ENCODE measurements around the gene USP16. TPM values are rescaled to one million over a fixed set of nuclear protein-coding genes. Genes with fewer than 3 reads are reported as not detected.
"Not testable (repeated sequence)": the region's sequence is repeated elsewhere in the genome, so short reads cannot be mapped to it uniquely, and the experiment has no call there.

USP16 gene
- total RNA-seq, 1 donor from 2014 or later, result 33.4 TPM

DNA sequence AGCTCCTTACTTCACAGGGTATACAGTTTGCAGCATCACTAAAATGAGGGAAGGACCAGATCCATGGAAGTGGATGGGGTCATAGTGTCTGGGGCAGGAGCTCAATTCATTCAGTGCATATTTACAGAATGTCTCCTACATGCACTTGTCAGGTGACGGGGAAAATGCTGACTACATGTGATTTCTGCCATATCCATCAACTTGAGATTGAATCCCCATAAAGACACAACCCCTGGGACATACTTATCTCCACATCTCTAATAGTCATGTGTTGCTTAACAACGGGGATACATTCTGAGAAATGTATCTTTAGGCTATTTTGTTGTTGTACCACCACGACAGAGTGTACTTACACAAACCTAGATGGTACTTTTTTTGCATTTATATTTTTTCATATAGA is 17.3 kb upstream of the USP16 start:
- H3K27ac ChIP-seq, result no peak overlapping the region
- H3K4me1 ChIP-seq, result peaks cover 7% of the 10 kb centered on the region
- H3K27me3 ChIP-seq (ENCODE audit: low read depth), result no peaks in the 10 kb centered on the region
- intact Hi-C loops (cut with DNase I), result no loop called here
- no peaks in the 10 kb centered on the region for H3K9me3 ChIP-seq
- no peak for DNase-seq
- H3K4me3 ChIP-seq, result no peak overlapping the region
- TF ChIP-seq, protein P1, sequence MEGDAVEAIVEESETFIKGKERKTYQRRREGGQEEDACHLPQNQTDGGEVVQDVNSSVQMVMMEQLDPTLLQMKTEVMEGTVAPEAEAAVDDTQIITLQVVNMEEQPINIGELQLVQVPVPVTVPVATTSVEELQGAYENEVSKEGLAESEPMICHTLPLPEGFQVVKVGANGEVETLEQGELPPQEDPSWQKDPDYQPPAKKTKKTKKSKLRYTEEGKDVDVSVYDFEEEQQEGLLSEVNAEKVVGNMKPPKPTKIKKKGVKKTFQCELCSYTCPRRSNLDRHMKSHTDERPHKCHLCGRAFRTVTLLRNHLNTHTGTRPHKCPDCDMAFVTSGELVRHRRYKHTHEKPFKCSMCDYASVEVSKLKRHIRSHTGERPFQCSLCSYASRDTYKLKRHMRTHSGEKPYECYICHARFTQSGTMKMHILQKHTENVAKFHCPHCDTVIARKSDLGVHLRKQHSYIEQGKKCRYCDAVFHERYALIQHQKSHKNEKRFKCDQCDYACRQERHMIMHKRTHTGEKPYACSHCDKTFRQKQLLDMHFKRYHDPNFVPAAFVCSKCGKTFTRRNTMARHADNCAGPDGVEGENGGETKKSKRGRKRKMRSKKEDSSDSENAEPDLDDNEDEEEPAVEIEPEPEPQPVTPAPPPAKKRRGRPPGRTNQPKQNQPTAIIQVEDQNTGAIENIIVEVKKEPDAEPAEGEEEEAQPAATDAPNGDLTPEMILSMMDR (IDR thresholded peaks at IDR 0.05), result no peak
- no peak for ATAC-seq
- peaks cover 19% of the 10 kb centered on the region for H3K36me3 ChIP-seq

DNA sequence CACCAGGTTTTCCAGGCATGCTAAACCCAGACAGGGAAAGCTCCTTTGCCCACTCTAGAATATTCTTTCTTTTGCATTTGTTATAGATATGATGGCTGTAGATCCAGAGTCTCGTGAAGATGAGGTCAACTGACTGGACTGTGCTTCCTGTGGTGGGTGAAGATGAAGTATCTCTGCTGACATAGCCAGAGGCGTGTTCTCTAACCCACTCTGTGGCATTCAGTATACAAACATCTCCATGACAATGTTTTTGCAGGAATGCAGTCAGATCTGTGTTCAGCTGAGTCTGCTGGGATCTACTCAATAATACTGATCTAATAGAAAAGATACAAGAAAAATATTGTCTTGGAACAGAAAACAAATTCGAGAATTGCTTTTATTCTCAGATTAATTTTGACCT is 16.7 kb upstream of the USP16 start:
- H3K4me1 ChIP-seq, result peaks cover 7% of the 10 kb centered on the region
- peaks cover 19% of the 10 kb centered on the region for H3K36me3 ChIP-seq
- intact Hi-C loops (cut with DNase I), result no loop called here
- no peaks in the 10 kb centered on the region for H3K9me3 ChIP-seq
- TF ChIP-seq, protein P1 (IDR thresholded peaks at IDR 0.05), result no peak
- no peaks in the 10 kb centered on the region for H3K27me3 ChIP-seq (ENCODE audit: low read depth)
- no peak overlapping the region for H3K4me3 ChIP-seq
- no peak for DNase-seq
- no peak overlapping the region for H3K27ac ChIP-seq
- ATAC-seq, result no peak

DNA sequence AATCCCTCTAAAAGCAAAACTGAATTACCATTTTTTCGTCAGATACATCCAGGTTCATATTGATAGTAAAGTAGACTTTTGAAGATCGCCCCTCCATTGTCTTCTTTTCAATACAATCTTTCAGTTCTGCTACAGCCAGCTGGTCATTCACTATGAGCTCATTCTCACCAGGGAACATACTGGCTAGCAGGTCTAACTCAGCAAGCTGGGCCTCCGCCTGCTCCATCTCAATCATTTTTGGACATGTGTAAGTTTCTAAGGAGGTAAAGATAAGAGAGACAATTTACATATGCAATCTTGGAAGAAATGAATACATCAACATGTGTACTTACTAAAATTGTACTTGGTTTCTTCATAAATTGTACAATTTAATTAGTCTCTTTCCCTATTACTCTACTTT is 16.1 kb upstream of the USP16 start:
- TF ChIP-seq, protein P1 (IDR thresholded peaks at IDR 0.05), result no peak
- no peak for ATAC-seq
- H3K9me3 ChIP-seq, result no peaks in the 10 kb centered on the region

DNA sequence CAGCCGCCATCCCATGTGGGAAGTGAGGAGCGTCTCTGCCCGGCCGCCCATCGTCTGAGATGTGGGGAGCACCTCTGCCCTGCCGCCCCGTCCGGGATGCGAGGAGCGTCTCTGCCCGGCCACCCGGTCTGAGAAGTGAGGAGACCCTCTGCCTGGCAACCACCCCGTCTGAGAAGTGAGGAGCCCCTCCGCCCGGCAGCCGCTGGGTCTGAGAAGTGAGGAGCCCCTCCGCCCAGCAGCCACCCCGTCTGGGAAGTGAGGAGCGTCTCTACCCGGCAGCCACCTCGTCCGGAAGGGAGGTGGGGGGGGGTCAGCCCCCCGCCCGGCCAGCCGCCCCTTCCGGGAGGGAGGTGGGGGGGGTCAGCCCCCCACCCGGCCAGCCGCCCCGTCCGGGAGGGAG is 13.2 kb upstream of the USP16 start:
- H3K4me3 ChIP-seq; H3K27me3 ChIP-seq (ENCODE audit: low read depth); DNase-seq; ATAC-seq; H3K27ac ChIP-seq; intact Hi-C loops (cut with DNase I); H3K4me1 ChIP-seq; H3K9me3 ChIP-seq: not testable (repeated sequence)
- peaks cover 19% of the 10 kb centered on the region for H3K36me3 ChIP-seq

More for the DNA sequence above, 16.1 kb upstream of the USP16 start:
- intact Hi-C loops (cut with DNase I), result no loop called here
- DNase-seq, result no peak
- Histone ChIP-seq H3K4me3 (no peak overlapping the region), H3K4me1 (peaks cover 6% of the 10 kb centered on the region), H3K27me3 (ENCODE audit: low read depth) (no peaks in the 10 kb centered on the region), H3K36me3 (peaks cover 19% of the 10 kb centered on the region), H3K27ac (no peak overlapping the region)

DNA sequence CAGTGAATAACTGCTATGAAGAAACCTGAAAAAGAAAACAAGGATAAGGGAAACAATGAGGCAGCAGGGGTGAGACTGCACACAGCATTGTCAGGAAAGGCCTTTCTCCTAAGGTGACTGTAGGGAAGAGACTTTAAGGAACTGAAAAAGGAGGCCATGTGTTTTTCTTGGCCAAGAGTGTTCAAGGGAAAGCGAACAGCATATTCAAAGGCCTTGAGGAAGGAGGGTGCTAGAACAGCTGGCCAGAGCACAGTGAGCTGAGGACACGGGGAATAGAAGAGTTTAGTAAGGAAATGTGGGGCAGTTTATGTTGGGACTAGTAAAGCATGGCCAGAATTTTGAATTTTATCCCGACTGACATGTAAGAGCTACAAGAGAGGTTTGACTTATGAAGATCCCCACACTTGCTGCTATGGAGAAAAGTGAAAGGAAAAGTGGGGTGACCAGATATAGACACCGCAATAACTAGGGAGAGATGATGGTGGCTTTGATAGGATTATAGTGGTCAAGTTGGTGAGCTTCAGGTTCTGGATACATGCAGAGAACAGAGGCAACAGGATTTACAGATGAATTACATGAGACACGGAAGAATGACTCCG is 6.7 kb upstream of the USP16 start:
- TF ChIP-seq, protein P1 (IDR thresholded peaks at IDR 0.05), result no peak
- Histone ChIP-seq H3K27me3 (ENCODE audit: low read depth) (no peaks in the 10 kb centered on the region), H3K4me3 (peak overlapping the region; percentile 99), H3K9me3 (no peaks in the 10 kb centered on the region), H3K27ac (no peak overlapping the region), H3K36me3 (no peaks in the 10 kb centered on the region), H3K4me1 (peaks cover 15% of the 10 kb centered on the region)
- ATAC-seq (peak in 1 of 2 donors; percentile 7), DNase-seq (no peak)
- intact Hi-C loops (cut with DNase I), result no loop called here

DNA sequence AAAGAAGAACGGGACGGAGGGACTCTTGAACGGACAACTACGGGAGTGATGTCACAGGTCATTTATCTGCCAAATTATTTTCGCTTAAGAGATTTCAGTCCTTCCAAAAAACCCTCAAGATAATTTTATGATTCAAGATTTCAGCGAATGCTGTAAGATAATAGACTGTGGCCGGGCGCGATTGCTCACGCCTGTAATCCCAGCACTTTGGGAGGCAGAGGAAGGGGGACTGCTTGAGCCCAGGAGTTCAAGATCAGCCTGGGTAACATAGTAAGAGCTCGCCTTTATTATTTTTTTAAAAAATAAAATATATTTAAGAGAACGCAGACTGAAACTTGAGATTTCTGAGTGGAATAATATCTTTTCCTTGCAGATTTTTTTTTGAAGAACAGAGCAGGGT is 5.9 kb upstream of the USP16 start:
- DNase-seq (no peak), ATAC-seq (peak; percentile 43 to 61)
- H3K27ac ChIP-seq, result peak overlapping the region; percentile 94
- H3K4me1 ChIP-seq, result peaks cover 15% of the 10 kb centered on the region
- intact Hi-C loops (cut with DNase I), result no loop called here
- no peaks in the 10 kb centered on the region for H3K36me3 ChIP-seq
- no peaks in the 10 kb centered on the region for H3K9me3 ChIP-seq
- peak overlapping the region; percentile 99 for H3K4me3 ChIP-seq
- TF ChIP-seq, protein P1 (IDR thresholded peaks at IDR 0.05), result no peak
- H3K27me3 ChIP-seq (ENCODE audit: low read depth), result no peaks in the 10 kb centered on the region
